Measurements from ENCODE around the gene ELK3. TPM values are rescaled to one million over a fixed set of nuclear protein-coding genes. Genes with fewer than 3 reads are reported as not detected.
"Not testable (repeated sequence)": the region's sequence is repeated elsewhere in the genome, so short reads cannot be mapped to it uniquely, and the experiment has no call there.

Gene ELK3
- polyA plus RNA-seq, 1 experiment, result 31.2 TPM

DNA sequence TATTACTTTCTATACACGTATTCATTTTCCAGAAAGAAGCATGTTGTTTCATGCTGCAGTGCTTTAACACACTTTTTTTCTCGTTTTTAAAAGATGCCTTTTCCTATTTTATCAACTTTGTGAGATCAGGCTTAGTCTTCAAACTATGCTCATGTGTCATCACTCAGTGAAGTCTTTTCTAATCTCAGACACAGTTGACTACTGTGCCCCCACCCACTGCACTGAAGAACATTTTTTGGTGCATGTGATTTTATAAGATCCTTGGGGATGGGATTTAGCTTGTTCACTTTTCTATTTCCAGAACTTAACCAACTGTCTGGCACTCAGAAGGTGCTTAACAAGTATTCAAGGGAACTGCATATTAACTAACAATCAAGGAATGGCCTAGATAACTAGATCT, 120.5 kb downstream of the ELK3 start:
- TF ChIP-seq, protein P1, sequence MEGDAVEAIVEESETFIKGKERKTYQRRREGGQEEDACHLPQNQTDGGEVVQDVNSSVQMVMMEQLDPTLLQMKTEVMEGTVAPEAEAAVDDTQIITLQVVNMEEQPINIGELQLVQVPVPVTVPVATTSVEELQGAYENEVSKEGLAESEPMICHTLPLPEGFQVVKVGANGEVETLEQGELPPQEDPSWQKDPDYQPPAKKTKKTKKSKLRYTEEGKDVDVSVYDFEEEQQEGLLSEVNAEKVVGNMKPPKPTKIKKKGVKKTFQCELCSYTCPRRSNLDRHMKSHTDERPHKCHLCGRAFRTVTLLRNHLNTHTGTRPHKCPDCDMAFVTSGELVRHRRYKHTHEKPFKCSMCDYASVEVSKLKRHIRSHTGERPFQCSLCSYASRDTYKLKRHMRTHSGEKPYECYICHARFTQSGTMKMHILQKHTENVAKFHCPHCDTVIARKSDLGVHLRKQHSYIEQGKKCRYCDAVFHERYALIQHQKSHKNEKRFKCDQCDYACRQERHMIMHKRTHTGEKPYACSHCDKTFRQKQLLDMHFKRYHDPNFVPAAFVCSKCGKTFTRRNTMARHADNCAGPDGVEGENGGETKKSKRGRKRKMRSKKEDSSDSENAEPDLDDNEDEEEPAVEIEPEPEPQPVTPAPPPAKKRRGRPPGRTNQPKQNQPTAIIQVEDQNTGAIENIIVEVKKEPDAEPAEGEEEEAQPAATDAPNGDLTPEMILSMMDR (IDR thresholded peaks at IDR 0.05; ENCODE audit: low read depth, low read length), result no peak
- Histone ChIP-seq H3K9me3 (ENCODE audit: control insufficient read depth, insufficient read depth, low read length) (no peaks in the 10 kb centered on the region), H3K27ac (ENCODE audit: low read depth, low read length) (no peak overlapping the region), H3K4me3 (ENCODE audit: low read depth, low read length) (no peak overlapping the region), H3K27me3 (ENCODE audit: control insufficient read depth, insufficient read depth, low read length) (no peaks in the 10 kb centered on the region)
- POLR2A ChIA-PET, result no interaction called here
- DNase-seq (ENCODE audit: low read depth, low spot score), result no peak
- CTCF ChIA-PET, result interaction anchor here (0.5 to 1.0 kb wide), 3 partner anchors 76 to 202 kb away, joined by 3 to 9 read pairs (median 6); partner anchors contain the start of gene CDK17

DNA sequence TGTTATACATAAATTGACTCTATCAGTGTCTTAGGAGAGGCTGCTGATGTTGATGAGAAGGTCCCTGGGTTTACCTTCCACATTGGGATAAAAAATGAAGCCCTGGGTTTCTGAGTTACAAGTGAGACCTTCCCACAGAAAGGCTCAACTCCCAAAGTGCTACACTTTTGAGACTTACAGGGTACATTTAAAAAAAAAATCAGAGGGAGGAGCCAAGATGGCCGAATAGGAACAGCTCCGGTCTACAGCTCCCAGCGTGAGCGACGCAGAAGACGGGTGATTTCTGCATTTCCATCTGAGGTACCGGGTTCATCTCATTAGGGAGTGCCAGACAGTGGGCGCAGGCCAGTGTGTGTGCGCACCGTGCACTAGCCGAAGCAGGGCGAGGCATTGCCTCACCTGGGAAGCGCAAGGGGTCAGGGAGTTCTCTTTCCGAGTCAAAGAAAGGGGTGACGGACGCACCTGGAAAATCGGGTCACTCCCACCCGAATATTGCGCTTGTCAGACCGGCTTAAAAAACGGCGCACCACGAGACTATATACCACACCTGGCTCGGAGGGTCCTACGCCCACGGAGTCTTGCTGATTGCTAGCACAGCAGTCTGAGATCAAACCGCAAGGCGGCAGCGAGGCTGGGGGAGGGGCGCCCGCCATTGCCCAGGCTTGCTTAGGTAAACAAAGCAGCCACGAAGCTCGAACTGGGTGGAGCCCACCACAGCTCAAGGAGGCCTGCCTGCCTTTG, 121.7 kb downstream of the ELK3 start:
- H3K9me3 ChIP-seq (ENCODE audit: control insufficient read depth, insufficient read depth, low read length); H3K27me3 ChIP-seq (ENCODE audit: control insufficient read depth, insufficient read depth, low read length); H3K4me3 ChIP-seq (ENCODE audit: low read depth, low read length); CTCF ChIA-PET; DNase-seq (ENCODE audit: low read depth, low spot score); H3K27ac ChIP-seq (ENCODE audit: low read depth, low read length): not testable (repeated sequence)
- POLR2A ChIA-PET, result interaction anchor here (1.4 kb wide), 1 partner anchor 83 kb away, joined by 3 read pairs; no protein-coding TSS in a partner anchor

DNA sequence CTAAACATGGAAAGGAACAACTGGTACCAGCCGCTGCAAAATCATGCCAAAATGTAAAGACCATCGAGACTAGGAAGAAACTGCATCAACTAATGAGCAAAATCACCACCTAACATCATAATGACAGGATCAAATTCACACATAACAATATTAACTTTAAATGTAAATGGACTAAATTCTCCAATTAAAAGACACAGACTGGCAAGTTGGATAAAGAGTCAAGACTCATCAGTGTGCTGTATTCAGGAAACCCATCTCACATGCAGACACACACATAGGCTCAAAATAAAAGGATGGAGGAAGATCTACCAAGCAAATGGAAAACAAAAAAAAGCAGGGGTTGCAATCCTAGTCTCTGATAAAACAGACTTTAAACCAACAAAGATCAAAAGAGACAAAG, 123.6 kb downstream of the ELK3 start:
- H3K9me3 ChIP-seq (ENCODE audit: control insufficient read depth, insufficient read depth, low read length); H3K4me3 ChIP-seq (ENCODE audit: low read depth, low read length); DNase-seq (ENCODE audit: low read depth, low spot score); H3K27ac ChIP-seq (ENCODE audit: low read depth, low read length); CTCF ChIA-PET; POLR2A ChIA-PET; H3K27me3 ChIP-seq (ENCODE audit: control insufficient read depth, insufficient read depth, low read length): not testable (repeated sequence)

Small RNA genes lying within 50 kb of the gene (small RNA-seq; reads per million reads assigned to genes)
- gene RNU4-24P (ENCODE audit: insufficient read length, low read depth), result not detected

Other genes with a start within 250 kb of the ELK3 start
- gene HAL, start 198.0 kb upstream of the ELK3 start, polyA plus RNA-seq (2011; rRNA removed), result 0.02 and 0.06 TPM in 2 replicates
- 77.2 and 93.6 TPM in 2 replicates for gene LTA4H, start 158.8 kb upstream of the ELK3 start, polyA plus RNA-seq (2011; rRNA removed)
- gene CDK17, start 206.1 kb downstream of the ELK3 start, polyA plus RNA-seq (2011; rRNA removed), result 50.2 and 67.8 TPM in 2 replicates

Data from AG04450 (cell line).